Mucosa of rectum (tissue), 2 donors: ENCODE results near the gene MED16.

Experiments
- H3K27ac ChIP-seq, 2 donors: one replicate each; pipeline ENCODE4 v1.7.0; 2013; ENCODE audit warnings: inconsistent platforms in 2 of 2, low read depth in 2 of 2, low read length in 2 of 2
- H3K27me3 ChIP-seq, 2 donors: one replicate each; pipeline ENCODE4 v1.7.0; 2013; ENCODE audit warnings: low read length in 2 of 2; ENCODE audit not compliant: control insufficient read depth in 2 of 2, insufficient read depth in 2 of 2
- H3K36me3 ChIP-seq, 2 donors: one replicate each; pipeline ENCODE4 v1.7.0; 2013; ENCODE audit warnings: low read length in 2 of 2; ENCODE audit not compliant: control insufficient read depth in 2 of 2, insufficient read depth in 2 of 2
- H3K4me1 ChIP-seq, 2 donors: one replicate each; pipeline ENCODE4 v1.7.0; 2013; ENCODE audit warnings: low read length in 2 of 2, mild to moderate bottlenecking in 1 of 2; ENCODE audit not compliant: control insufficient read depth in 2 of 2, insufficient read depth in 2 of 2
- H3K4me3 ChIP-seq, 2 donors: one replicate each; pipeline ENCODE4 v1.7.0; 2013; ENCODE audit warnings: low read length in 2 of 2
- H3K9ac ChIP-seq, 2 donors: one replicate each; pipeline ENCODE4 v1.7.0; 2013; ENCODE audit warnings: low read length in 2 of 2, low read depth in 1 of 2, mild to moderate bottlenecking in 1 of 2
- H3K9me3 ChIP-seq, 2 donors: one replicate each; pipeline ENCODE4 v1.7.0; 2013; ENCODE audit warnings: low read length in 2 of 2; ENCODE audit not compliant: control insufficient read depth in 2 of 2
- donor health status: healthy.
- donor health status: Normal muscosa, but diverticular disease.

Gene MED16

DNA sequence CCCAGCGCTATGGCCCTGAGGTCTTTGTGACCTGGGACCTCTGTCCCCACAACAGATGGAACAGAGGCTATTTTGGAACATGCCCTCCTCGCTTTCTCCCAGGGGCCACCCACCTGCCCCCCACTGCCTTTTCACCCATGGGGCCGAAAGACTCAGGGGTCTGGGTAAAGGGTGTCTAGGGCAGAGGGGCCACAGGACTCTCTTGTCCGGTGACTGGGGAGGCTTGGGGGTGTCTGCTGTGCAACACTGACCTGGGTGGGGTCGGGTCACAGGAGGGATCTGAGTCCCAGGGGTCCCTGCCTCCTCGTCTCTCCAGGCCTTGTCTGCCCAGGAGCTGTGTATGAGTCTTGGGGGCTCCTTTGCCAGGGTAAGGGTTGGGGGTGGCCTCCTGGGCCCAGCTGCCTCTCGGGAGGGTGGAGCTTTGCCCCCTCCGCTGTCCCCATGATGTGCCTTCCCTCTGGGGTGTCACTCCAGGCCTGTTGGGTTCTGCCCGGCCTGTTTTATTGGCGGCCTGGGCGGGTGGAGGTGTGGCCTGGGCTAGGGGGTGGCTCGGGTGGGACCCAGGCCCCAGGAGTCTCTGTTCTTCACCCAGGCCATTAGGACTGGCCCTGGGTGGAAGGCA, 34.9 kb upstream of the MED16 start:
- Histone ChIP-seq H3K27ac (peak overlapping the region in 1 of 2 donors; percentile 4), H3K4me1 (peaks cover 10 to 11% of the 10 kb centered on the region in 2 donors), H3K4me3 (peak overlapping the region in 1 of 2 donors; percentile 26), H3K27me3 (no peaks in the 10 kb centered on the region), H3K9ac (no peak overlapping the region), H3K36me3 (no peaks in the 10 kb centered on the region), H3K9me3 (no peaks in the 10 kb centered on the region)

DNA sequence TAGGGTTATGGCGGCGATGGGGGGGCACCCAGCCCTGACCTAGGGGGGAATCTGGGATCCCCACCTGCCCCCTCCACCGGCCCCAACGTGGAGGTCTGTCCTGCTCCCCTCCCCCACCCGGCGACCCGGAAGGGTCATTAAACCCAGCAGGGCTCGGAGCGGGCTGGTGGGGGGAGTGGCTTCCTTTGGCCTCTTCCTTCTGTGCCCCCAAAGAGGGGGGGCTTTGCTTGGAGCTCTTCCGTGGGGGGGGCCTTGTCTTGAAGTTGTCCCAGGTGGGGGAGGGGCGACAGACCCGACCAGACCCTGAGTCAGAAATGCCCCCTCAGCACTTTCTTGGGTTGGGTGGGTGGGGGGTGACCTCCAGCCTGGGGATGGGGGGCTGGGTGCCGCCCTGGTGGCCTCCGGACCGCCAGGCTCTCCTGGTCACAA, 34.4 kb upstream of the MED16 start:
- Histone ChIP-seq H3K9me3 (no peaks in the 10 kb centered on the region), H3K27me3 (no peaks in the 10 kb centered on the region), H3K4me1 (peaks cover 5 to 9% of the 10 kb centered on the region in 2 donors), H3K4me3 (no peak overlapping the region), H3K36me3 (no peaks in the 10 kb centered on the region), H3K27ac (peak overlapping the region in 1 of 2 donors; percentile 78), H3K9ac (no peak overlapping the region)

DNA sequence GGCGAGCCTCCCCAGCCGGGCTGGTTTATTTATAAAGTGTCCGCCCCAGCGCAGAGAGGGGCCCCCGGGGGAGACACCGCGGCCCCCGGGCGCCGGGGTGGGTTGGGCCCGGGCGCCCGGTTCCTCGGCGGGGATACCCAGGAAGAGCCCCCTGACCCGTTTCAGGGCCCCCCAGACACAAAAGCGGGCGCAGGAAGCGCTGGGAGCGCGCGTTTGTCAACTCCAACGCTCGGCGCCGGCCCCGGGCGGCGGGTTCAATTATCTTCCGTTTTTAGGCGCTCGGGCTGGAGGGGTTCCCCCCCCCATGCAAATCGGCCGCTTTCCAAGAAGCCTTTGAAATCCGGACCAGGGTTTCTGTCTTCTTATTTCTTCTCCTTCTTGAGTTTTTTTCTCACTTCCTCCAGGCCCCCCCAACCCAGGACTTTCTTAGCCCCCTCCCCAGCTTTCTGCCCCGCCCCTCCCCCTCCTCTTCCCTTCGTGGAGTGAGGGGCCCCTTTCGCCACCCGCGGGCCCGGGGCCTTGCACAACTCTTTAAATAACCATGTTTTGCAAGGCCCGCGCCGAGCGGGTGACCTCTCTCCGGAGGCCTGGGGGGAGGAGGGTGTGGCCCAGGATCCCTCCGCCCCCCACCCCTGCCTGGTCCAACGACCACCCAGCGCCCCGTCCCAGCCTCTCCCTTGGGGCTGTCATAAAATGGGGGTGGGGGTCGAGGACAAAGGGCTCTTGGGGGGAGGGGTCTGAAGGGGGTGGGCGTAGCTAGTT, 33.8 kb upstream of the MED16 start:
- no peaks in the 10 kb centered on the region for H3K27me3 ChIP-seq
- no peaks in the 10 kb centered on the region for H3K9me3 ChIP-seq
- peak overlapping the region; percentile 76 to 81 for H3K4me3 ChIP-seq
- H3K27ac ChIP-seq = peak overlapping the region; percentile 75 to 78
- H3K36me3 ChIP-seq = no peaks in the 10 kb centered on the region
- H3K4me1 ChIP-seq = peaks cover 5 to 9% of the 10 kb centered on the region in 2 donors
- H3K9ac ChIP-seq = peak overlapping the region; percentile 77 to 84

DNA sequence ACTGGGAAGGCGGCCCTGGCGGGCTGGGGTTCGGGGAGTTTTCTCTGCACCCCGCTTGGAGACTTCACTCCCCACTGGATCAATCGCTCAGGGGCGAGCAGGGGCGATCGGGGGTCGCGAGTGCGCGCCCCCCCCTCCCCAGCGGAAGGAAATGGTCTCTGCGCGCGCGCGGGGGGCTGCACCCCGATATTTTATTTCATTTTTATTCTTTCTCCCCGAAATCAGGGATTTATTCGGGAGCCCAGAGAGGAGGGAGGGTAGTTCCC, 33.3 kb upstream of the MED16 start:
- H3K27me3 ChIP-seq = peaks cover 2% of the 10 kb centered on the region in 2 donors
- H3K4me1 ChIP-seq = peaks cover 5 to 9% of the 10 kb centered on the region in 2 donors
- peak overlapping the region; percentile 75 to 78 for H3K27ac ChIP-seq
- H3K36me3 ChIP-seq = no peaks in the 10 kb centered on the region
- peak overlapping the region; percentile 76 to 81 for H3K4me3 ChIP-seq
- H3K9me3 ChIP-seq = no peaks in the 10 kb centered on the region
- peak overlapping the region; percentile 77 to 84 for H3K9ac ChIP-seq

DNA sequence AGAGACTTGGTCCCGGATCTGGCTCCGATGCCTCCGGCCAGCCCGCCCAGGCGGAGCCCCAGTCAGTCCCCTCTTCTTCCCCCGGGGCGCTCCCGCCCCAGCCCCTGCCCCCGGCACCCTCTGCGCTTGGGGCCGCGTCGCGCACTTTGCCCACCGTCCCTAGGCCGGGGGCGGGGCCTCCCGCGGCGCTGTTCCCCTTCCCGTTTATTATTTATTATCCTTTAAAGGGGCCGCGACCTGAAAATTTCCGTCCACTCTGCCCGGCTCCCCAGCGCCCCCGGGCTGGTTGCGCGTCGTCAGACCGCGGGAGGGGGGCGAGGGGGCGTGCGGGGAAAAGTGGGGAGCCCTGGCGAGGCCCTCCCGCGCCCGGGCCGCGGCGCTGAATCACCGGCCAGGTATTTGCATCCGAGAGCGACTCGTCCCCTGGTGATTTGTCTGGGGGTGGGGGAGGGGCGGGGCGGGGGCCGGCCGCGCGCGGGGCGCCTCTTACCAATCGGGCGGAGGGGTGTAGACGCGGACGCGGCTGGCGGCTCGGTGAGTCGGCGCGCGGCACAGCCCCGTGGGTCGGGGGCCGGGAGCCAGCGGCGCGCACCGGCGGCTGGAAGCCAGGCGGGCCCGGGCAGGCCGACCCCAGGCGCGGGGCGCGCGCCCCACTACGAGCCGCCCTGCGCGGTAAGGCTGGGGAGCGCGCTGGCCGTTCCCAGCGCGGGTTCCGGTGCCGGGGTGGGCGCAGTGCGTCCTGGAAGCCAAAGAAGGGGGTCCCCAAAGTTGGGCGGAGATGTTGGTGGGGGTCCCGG, 32.7 kb upstream of the MED16 start, which contains the start of gene ARID3A:
ARID3A (plus strand) TSS at position 510 of the 797 bp plus-strand sequence. CDS start 3,494 bp downstream, outside the sequence.
- peaks cover 5 to 9% of the 10 kb centered on the region in 2 donors for H3K4me1 ChIP-seq
- H3K36me3 ChIP-seq = no peaks in the 10 kb centered on the region
- H3K9ac ChIP-seq = peak within 1 kb of the TSS; percentile 77 to 84
- peaks cover 3 to 5% of the 10 kb centered on the region in 2 donors for H3K27me3 ChIP-seq
- no peaks in the 10 kb centered on the region for H3K9me3 ChIP-seq
- peak within 1 kb of the TSS; percentile 78 to 81 for H3K4me3 ChIP-seq
- H3K27ac ChIP-seq = peak within 1 kb of the TSS; percentile 75 to 79

DNA sequence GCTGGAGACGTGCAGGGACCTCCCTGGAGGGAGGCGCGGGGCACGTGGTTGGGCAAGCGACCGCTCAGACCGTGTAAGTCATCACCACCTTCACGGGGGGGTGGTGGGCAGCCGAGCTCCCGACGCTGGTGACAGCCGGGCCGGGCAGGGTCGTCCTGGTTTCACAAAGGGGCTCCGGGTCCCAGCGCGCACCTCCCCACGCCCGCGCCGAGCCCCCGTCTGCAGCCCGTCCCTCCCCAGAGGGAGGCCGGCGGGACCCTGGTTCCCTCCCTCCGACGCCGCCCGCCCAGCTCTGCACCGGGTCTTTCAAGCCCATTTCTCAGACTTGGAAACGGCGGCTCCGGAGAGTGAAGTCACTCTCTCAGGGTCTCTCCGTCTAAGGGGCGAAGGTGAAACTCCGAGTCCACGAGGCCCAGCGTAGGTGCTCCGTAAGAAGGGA, 32.1 kb upstream of the MED16 start:
- Histone ChIP-seq H3K27ac (peak overlapping the region; percentile 75 to 79), H3K9ac (peak overlapping the region; percentile 68 to 76), H3K4me3 (peak overlapping the region; percentile 78 to 81), H3K4me1 (peaks cover 8 to 9% of the 10 kb centered on the region in 2 donors), H3K36me3 (no peaks in the 10 kb centered on the region), H3K9me3 (no peaks in the 10 kb centered on the region), H3K27me3 (peaks cover 3 to 8% of the 10 kb centered on the region in 2 donors)

DNA sequence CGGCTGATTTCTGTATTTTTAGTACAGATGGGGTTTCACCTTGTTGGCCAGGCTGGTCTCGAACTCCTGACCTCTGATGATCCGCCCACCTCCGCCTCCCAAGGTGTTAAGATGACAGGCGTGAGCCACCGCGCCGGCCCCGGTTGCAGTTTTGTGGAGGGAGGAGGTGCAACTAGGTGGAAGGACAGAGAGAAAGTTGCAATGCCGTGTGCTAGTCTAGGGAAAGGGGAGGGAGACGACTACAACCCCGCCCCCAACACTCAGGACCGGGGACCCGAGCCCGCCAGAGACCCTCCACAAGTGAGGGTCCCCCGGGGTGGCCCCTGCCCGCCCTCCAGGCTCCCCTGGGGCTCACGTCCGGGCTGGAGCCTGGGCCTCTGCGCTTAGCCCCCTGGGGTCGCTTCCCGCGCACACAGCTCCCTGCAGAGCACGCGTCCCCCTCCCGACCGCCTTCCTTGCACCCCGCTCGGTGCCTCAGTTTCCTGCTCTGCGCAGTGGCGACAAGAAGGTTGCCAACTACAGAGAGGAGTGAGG, 31.6 kb upstream of the MED16 start:
- Histone ChIP-seq H3K4me3 (peak overlapping the region; percentile 78 to 81), H3K27ac (peak overlapping the region; percentile 75 to 79), H3K27me3 (peaks cover 3 to 9% of the 10 kb centered on the region in 2 donors), H3K9me3 (no peaks in the 10 kb centered on the region), H3K9ac (peak overlapping the region; percentile 68 to 76), H3K4me1 (peaks cover 9 to 10% of the 10 kb centered on the region in 2 donors), H3K36me3 (no peaks in the 10 kb centered on the region)

DNA sequence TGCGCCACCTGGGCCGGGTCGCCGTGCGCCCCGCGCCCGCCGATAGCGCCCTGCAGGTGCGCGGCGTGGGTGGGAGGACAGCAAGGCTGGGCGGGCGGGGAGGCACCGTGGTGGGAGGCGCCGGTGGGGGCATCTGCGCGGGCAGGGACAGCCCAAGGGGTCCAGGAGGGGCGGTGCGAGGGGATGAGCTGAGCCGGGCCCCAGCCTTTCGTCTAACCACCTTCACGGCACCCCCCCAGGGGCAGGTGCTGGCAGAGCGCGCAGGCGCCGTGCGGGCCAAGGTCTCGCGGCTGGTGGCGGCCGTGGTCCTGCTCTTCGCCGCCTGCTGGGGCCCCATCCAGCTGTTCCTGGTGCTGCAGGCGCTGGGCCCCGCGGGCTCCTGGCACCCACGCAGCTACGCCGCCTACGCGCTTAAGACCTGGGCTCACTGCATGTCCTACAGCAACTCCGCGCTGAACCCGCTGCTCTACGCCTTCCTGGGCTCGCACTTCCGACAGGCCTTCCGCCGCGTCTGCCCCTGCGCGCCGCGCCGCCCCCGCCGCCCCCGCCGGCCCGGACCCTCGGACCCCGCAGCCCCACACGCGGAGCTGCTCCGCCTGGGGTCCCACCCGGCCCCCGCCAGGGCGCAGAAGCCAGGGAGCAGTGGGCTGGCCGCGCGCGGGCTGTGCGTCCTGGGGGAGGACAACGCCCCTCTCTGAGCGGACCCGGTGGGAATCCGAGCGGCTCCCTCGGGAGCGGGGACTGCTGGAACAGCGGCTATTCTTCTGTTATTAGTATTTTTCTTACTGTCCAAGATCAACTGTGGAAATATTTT, 27.3 kb upstream of the MED16 start:
- H3K4me1 ChIP-seq = peaks cover 14 to 24% of the 10 kb centered on the region in 2 donors
- no peaks in the 10 kb centered on the region for H3K9me3 ChIP-seq
- H3K36me3 ChIP-seq = no peaks in the 10 kb centered on the region
- H3K9ac ChIP-seq = peak overlapping the region in 1 of 2 donors; percentile 17
- H3K27ac ChIP-seq = no peak overlapping the region
- peak overlapping the region in 1 of 2 donors; percentile 27 for H3K4me3 ChIP-seq
- H3K27me3 ChIP-seq = peaks cover 18 to 30% of the 10 kb centered on the region in 2 donors
